Stimulated activated CD4-positive, alpha-beta T cell treated with anti-CD3 and anti-CD28 coated beads, Interleukin-2, amount 100 ng/mL, for 4 hours (primary cell): ENCODE results near the gene TXN.
"Not testable (repeated sequence)": the region's sequence is repeated elsewhere in the genome, so short reads cannot be mapped to it uniquely, and the experiment has no call there.

Source experiments
- DNase-seq: peaks from one replicate; pipeline ENCODE4 v3.0.0-alpha.2; 2020; ENCODE audit warnings: low read depth

Gene TXN

GRCh38 chr9:110208031-110208430, 48.3 kb downstream of the TXN start, which contains the start of gene C9orf152:
TSS of gene C9orf152 (minus strand) at chr9:110208159. CDS start at chr9:110207579, 580 bp downstream.
- DNase-seq, result no peak

DNA sequence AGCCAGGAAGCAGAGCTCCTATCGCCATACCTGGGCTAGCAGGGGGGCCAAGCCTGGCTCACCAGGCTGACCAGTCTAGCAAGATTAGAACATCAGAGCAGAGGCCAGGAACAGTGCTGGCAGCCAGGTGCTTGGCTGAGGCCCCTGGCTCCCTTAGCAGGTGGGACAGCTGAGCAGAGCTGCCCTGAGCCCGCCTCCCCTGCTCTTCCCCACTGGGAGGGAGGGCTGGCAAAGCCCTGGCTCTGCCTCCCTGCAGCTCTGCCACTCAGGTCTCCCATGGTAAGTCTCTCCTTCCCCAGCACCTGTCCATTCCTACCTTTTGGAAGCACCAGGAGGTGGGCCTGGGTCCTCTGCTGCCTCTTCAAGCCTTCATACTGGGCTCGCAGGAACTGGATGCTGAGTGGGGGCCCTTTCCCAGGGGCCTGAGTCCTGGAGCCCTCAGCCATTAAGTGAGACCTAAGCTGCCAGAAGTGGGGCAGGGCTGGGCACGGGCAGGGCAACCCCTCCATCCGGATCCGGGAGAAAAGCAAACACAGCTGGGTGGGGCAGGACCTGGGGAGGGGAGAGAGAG, 49.2 kb downstream of the TXN start:
- DNase-seq, result no peak

GRCh38 chr9:110206389-110206788, 49.9 kb downstream of the TXN start:
- DNase-seq, result no peak

- DNase-seq, result not testable (repeated sequence)
Measured at GRCh38 chr9:110205612-110206011, 50.7 kb downstream of the TXN start.

- no peak for DNase-seq
Measured at GRCh38 chr9:110202232-110202631, 54.1 kb downstream of the TXN start.

DNA sequence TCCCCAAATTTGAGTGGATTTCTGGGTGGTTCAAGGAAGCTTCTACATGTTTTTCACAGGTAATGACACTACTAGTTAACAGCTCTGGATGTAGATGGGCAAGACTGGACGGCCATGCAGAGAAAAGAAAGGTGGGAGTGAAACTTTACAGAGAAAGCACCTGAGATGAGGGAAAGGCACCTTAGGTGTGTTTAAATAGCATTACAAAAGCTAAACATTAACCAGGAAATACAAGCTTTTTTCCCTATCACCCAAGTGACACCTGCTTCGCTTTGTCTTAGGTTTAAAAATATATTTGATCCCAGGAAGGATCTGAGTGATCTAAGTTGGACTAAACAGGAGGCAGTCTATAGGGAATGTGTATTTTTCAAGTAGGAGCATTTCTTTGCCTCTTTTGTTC, 56.7 kb downstream of the TXN start:
- DNase-seq, result no peak

DNA sequence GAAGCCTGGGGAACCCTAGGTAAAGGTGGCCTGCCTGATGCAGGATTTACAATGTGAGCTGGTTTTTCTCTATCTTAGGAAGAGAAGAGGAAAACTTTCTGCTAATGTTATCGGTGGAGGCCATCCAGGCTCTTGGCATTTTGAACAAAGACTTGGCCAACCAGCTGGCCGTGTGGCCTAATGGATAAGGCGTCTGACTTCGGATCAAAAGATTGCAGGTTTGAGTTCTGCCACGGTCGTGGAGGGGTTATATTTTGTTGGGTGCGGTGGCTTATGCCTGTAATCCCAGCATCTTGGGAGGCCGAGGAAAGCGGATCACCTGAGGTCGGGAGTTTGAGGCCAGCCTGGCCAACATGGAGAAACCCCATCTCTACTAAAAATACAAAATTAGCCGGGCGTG, 58.0 kb downstream of the TXN start:
- DNase-seq, result no peak

DNA sequence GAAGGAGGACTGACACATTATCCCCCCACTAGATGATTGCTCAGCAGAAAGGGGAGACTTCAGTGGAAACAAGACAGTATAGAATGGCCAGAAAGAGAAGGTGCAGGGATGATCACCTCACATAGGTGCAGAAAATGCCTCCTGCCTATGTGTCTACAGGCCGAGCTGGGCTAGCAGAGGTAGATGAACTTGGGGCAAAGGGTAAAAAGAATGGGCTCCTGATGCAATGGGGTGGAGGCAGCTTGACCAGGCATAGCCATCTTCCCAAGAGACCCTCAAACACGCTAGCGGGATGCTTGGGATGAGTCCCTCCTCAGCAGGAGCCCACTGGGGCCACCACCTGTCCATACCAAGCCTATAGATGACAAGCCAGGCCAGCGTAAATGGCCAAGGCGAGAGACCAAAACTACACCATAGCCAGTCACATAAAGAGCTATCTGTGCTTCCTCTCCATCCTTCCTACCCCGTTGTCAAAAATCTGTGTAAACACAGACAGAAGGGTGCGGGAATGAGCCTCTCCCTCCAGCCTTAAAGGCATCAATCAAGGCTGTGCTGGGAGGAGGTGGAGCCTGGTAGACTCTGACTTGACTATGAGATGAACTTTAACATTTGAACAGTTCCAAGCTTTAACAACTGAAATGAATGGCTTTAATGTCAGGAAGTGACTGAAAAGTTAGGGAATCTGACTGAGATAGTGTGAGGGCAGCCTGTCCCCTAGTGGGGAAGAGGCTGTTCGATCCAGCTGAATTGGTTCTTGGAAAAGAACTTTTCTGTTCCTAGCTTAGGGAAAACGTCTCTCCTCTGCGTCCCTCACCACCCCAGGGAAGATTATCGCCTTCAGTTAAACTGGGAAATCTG, 58.7 kb downstream of the TXN start:
- DNase-seq, result no peak

GRCh38 chr9:110196084-110196499, 60.2 kb downstream of the TXN start:
- not testable (repeated sequence) for DNase-seq
